Transverse colon (tissue), 4 donors: ENCODE data around the gene INPP1.

ENCODE experiments used
- CTCF ChIP-seq, 5 experiments: fragments of 200-600 bp in 3 of 5; fragments of 450-650 bp in 2 of 5; sonication (generic) in 3 of 5; IDR thresholded peaks; 1 replicate in 2 of 5; 2 replicates in 3 of 5; pipeline ENCODE4 v1.5.1; 2016 to 2017; ENCODE audit warnings: antibody characterized with exemption in 5 of 5, inconsistent platforms in 3 of 5, mild to moderate bottlenecking in 2 of 5, moderate library complexity in 1 of 5
- POLR2AphosphoS5 ChIP-seq, 3 donors: sonication (generic); formaldehyde crosslinking; IDR thresholded peaks; one replicate each; pipeline ENCODE4 v1.6.1; 2016; ENCODE audit warnings: antibody characterized with exemption in 3 of 3

GRCh38 chr2:190417045-190417842, 73.9 kb downstream of the INPP1 start:
- TF ChIP-seq CTCF (IDR thresholded peaks at IDR 0.05) (no peak), POLR2AphosphoS5 (IDR thresholded peaks at IDR 0.05) (no peak)
